GM19238 (cell line): ENCODE results near the gene A1CF.

ENCODE experiments used
- DNase-seq: peaks from one replicate; pipeline ENCODE4 v3.0.0; 2011; ENCODE audit warnings: low spot score; ENCODE audit not compliant: insufficient read length

Gene A1CF

GRCh38 chr10:50862719-50863118 lies 22.7 kb downstream of the A1CF start:
- no peak for DNase-seq

GRCh38 chr10:50861370-50861769 lies 24.1 kb downstream of the A1CF start:
- DNase-seq, result no peak

- DNase-seq, result no peak
These were observed 27.8 kb downstream of the A1CF start for GRCh38 chr10:50857579-50857978.

GRCh38 chr10:50855461-50855860 lies 30.0 kb downstream of the A1CF start:
- no peak for DNase-seq

GRCh38 chr10:50855015-50855414 lies 30.4 kb downstream of the A1CF start:
- no peak for DNase-seq

- DNase-seq, result no peak
These were observed 31.9 kb downstream of the A1CF start for GRCh38 chr10:50853557-50853956.

- DNase-seq, result no peak
These were observed 33.3 kb downstream of the A1CF start for GRCh38 chr10:50851884-50852671.

GRCh38 chr10:50850578-50851230 lies 34.7 kb downstream of the A1CF start:
- DNase-seq, result no peak

GRCh38 chr10:50846753-50847152 lies 38.7 kb downstream of the A1CF start:
- no peak for DNase-seq

- DNase-seq, result no peak
These were observed 48.3 kb downstream of the A1CF start for GRCh38 chr10:50837095-50837494.

GRCh38 chr10:50832171-50832751 lies 53.2 kb downstream of the A1CF start:
- DNase-seq, result no peak

- DNase-seq, result no peak
These were observed 55.4 kb downstream of the A1CF start for GRCh38 chr10:50830066-50830465.

- DNase-seq, result no peak
These were observed 60.6 kb downstream of the A1CF start for GRCh38 chr10:50824782-50825181.

GRCh38 chr10:50823789-50824188 lies 61.6 kb downstream of the A1CF start:
- no peak for DNase-seq

- no peak for DNase-seq
These were observed 75.8 kb downstream of the A1CF start for GRCh38 chr10:50809596-50809995.

- DNase-seq, result no peak
These were observed 77.3 kb downstream of the A1CF start for GRCh38 chr10:50807851-50808776.

GRCh38 chr10:50805981-50806622 lies 79.3 kb downstream of the A1CF start:
- DNase-seq, result no peak

GRCh38 chr10:50799595-50799994 lies 85.8 kb downstream of the A1CF start:
- no peak for DNase-seq

- DNase-seq, result no peak
These were observed 87.1 kb downstream of the A1CF start for GRCh38 chr10:50798297-50798696.

- no peak for DNase-seq
These were observed 88.7 kb downstream of the A1CF start for GRCh38 chr10:50796693-50797092.

GRCh38 chr10:50794490-50794889 lies 90.9 kb downstream of the A1CF start:
- DNase-seq, result no peak
